Embryonic facial prominence (tissue), 1 donor: ENCODE data around the gene TRIM26.

ENCODE experiments used
- DNase-seq: peaks from one replicate; pipeline ENCODE4 v3.0.0-alpha.2; 2016; ENCODE audit errors: extremely low spot score

The TRIM26 gene

DNA sequence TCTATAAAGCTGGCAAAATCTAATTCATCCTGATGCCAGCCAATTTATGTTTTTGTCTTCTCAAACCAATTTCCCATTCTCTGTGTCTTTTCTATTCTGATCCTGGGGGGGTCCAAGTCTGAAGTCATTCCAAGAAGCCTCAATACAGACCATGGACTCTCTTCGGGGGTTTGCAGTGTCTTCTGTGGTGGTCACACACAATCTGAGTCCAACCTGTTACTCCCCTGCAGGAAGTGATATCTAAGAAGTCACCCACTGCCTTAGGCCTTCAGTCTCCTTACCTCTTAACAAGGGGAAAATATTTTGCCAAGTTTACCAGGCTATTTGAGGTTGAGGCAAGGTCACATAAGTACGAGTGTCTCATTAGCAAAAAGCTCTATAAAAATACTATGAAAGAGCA, 1.9 kb downstream of the TRIM26 start:
- no peak for DNase-seq

DNA sequence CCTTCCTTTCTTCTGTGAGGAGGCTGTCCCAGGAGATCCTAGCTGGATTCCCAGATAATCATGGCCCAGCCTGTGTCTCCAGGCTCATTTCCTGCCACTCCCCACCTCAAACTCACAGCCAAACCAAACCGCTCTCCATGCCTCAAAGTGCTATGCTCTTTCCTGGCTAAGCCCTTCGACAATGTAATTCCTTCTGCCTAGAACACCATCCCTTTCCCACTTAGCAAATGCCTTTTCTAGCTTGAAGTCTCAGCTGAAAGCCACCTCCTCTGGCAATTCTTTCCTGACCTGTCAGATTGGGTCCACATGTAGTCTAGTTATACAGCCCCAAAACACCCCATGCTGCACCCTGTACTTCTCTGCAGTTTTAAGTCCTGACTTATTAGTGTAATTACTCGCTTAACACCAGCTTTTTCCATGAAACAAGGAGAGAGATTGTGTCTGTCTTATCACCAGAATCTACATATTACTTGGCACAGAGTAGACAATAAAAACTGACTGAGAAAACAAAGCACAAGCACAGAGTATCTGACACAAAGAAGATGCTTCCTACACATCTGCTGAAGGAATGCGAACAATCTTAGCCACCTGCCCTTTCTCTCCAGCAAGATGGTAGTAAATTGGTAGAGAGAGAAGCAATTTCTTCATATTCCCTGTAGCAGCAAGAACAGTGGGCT, 5.4 kb downstream of the TRIM26 start:
- no peak for DNase-seq

DNA sequence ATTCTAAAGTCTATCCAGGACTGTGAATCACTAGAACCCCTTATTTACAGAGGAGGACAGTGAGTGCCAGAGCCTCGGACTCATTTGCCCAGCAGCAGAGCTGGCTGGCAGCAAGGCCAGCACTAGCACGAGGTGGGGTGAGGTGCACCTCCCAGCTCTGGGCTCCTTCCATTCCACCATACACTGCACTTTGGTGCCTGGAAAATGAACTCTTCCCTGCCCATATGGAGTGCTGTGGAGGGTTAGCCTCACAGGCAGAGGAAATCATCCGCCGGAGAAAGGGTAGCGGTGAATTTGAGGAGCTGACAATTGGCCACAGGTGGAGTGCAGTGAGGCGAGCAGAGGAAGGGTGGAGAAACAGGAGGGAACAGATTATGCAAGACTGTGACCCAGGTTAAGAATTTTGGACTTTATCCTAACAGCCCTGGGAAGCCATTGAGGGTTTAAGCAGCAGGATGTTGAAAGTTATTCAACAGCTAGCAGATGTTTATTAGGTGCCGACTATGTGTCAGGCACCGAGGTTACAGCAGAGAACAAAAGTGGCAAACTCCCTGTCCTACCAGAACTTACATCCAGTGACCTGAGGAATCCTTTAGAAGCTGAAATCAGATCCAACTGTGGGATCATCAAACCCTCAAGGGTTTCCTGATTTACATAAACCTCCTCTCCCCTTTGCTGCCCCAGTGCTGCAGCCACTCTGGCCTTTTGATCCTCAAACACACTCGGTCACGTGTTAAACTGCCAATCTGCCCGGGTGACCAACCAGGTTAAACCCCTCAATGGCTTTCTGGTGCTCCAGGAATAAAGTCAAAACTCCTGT, 6.2 kb downstream of the TRIM26 start:
- no peak for DNase-seq

DNA sequence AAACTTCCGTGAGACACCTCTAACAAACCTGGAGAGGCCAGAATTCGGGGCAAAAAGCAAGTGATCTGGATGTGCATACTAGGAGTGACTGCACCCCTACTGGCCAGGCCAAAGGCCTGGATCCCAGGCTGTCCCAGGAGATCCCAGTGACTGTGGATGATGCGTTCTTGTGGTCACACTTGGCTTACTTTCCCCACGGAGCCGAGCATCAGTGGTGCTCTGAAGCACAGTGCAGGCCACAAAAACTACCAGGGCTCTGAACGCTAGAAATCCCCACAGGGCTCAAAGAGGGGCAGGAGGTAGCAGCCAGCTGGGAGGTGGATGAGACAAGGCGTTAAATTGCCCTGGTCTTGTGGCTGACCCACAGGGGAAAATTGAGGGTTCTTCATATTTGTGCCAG, 7.1 kb downstream of the TRIM26 start:
- no peak for DNase-seq

DNA sequence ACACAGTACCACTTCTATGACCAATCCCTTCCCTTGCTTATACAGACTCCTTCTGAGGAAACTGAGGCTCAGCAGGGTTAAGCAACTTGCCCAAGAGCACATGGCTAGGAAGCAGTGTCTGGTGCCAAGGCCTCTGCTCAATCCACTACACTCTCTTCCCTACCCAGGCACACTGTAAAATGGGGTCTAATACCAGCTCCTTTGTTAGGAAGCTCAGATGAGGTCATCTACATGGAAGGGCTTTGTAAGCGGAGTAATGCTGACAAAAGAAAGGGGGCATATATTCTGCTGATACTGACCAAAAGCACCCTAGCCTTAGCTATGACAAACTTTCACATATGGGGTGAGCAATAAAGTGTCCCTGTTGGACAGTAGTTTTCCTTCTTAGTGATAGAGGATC, 9.1 kb downstream of the TRIM26 start:
- DNase-seq = no peak

DNA sequence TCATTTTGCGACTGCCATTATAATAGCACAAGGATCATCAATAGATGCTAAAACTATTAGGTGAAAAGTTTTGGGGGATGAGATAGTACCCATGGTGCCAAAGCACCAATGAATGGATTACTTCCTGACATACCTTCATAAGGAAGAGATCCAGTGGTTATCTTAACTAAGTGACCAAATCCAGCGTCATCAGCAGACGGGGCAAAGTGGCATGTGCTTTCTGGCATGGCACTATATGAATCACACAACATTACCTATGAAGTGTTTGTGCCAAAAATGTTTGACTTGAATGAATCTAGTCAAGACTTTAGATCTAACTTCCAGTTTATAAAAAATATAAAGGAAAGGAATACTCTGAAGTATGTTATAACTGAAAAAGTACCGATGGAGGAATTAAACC, 10.8 kb downstream of the TRIM26 start:
- no peak for DNase-seq

DNA sequence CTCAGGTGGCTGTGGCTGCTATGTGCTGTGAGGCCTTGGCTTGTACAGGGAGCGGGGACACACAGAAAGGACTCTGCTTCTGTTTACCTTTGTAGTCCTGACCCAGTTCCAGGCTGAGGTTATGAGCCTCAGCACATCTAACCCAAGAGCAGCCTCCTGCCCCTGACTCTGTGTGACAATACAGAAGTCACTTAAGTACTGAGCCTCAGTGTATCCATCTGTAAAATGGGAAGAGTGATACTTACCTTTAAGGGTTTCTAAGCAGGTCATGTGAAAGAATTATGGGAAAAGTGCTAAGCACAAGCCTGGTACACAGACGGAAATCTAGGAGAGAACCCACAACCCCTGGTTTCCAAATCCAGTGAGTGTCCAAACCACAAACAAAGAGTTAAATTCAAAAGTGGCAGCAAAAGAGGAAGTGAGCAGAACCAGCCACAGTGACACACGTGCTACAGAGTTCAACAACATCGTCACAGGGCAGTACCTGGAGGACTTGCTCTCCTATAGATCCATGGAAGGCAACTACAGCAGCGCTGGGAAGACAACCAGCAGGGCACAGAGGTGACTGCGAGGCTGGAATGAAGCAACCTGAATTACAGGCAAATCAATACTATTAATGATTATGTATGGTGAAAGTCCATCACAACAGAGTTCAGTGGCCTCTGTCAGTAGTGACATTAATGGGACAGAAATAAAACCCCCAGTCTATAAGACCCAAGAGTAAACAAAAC, 12.5 kb downstream of the TRIM26 start:
- DNase-seq = no peak

DNA sequence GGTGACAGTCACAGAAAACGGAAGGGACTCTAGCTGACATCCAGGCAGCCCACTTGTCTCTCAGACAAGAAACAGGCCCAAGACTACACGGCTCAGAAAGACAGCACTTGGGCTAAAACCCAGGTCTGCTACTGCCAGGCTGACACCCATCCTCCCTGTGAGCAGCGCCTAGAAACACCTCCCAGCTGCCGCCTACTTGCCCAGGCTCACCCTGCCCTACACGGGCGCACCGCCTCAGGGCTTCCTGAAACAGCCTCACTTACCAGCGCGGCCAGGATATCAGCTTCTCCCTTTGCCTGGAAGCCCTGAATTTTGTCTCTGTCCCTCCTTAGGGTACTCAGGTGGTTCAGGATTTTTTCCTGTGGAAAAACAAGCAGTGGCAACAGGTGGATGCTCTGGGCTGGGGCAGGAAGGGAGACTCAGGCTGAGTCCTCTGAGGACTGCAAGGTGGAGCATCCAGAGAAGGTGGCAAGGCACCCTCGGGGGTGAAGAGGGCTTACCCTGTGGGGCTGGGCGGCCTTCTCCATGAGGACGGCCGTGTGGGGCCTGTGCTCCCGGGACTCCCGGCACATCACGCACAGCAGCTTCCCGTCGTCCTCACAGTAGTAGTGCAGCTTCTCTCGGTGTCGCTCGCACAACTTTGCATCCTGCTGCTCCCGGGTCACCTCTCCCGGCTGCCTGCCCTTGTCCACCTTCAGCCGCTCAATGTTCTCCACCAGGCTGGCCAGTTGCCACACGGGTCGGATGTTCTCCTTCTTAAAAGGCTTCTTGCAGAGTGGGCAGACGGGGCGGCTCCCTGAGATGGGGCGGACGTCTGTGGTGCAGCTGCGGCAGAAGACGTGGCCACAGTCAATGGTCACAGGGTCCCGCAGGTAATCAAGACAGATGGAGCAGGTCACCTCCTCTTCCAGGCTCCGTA, 14.8 kb downstream of the TRIM26 start:
- DNase-seq = no peak

DNA sequence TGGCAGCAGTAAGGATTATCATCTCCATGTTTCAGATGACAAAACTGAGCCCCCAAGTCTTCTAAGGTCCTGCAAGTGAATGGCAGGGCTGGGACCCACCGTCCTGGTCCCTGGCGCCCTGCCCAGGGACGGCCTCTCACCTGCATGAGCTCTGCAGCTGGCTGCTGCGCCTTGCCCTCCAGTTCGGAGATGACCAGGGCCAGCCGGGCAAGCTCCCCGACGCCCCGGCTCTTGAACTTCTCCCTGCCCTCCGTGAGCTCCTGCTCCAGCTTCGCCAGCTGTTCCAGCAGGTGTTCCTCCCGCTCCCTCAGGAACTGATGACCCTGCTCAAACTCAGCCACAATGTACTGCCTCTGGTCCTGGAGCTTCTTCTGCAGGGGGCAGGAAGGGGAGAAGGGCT, 16.8 kb downstream of the TRIM26 start:
- no peak for DNase-seq

DNA sequence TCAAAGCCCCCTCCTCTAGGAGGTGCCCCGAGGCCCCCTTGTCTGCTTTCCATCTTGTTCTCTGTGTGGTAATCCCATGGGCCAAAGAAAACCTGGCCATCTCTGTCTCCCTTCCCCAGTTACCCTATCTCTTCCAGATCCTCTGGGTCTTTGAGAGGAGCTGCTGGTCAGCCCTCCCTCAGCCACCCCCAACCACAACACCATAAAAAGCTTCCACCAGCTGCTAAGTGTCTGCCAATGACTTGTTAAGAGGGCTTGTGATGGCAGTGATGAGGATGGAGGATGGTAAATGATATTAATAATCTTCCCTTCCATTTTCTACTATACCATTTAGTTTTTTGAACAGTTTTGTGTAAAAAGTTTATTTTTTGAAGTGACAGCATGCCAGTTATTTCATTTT, 17.3 kb downstream of the TRIM26 start:
- DNase-seq = no peak

DNA sequence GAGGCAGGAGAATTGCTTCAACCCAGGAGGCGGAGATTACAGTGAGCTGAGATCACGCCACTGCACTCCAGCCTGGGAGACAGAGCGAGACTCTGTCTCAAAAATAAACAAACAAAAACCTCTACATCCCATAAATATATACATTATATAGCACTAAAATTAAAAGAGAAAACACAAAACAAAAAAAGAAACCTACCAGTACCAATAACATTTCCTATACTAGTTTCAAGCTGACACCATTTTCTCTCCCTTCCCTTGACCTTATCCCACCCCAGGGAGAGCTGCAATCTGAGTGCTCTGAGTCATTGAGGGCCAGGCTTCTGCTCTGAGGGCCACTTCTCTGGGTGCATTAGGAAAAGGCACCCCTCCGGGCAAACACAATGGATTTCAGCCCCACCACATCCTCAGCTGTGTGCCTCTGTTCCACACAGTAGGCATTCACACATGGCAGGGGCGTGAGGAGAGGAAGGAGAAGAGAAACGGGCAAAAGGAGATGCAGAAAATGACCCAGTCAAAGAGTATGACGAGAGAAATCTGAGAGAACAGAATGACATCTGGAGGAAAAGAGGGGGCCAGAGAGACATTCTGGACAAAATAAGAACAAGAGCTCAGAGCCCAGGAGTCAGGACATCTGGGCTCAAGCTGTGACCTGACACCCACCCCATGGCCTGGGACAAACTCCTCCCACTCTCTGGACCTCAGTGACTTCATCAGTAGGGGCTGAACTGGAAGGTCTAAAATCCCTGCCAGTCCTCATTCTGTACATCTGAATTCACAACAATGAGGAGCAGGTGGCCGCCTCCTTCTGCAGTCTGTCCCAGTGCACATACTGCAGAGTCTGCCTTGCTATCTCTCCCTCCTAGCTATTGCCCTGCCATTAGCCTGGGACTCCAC, 18.2 kb downstream of the TRIM26 start:
- no peak for DNase-seq

DNA sequence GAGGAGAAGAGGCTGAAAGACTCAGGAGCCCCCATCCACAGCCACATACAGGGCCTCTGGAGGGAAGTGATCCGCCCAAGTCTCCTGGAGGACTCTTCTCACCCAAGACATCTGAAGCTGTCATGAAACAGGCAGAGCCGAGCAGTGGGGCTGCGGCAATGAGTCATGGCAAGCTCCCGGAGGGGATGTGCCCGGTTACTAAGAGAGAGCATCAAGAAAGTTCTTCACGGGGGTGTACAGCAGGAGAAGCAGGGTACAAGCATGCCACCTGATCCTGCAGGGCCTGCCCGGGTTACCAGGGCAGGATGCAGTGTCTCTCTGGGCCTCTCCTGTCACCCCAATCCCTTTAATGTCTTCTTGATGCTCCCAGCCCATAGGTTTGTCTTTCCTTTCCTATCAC, 21.1 kb downstream of the TRIM26 start:
- no peak for DNase-seq

DNA sequence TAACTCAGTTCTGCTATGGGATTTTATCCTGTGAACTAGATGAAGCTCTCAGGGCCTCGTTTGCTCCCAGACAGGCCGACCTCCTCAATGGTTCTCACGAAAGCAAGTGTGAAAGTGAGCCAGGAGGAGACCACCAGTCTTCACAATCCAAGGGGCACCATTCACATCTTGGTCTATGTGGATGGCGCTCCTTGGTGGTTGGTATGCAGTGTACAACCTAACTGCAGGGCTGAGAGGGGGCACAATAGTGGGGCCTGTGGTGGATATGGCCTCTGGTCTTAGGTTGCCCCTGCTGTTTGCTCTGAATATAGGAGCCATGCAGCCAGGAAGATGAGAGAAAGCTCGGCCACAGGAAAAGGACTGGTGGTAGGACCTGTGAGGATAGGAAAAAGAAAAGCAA, 24.7 kb downstream of the TRIM26 start:
- no peak for DNase-seq

DNA sequence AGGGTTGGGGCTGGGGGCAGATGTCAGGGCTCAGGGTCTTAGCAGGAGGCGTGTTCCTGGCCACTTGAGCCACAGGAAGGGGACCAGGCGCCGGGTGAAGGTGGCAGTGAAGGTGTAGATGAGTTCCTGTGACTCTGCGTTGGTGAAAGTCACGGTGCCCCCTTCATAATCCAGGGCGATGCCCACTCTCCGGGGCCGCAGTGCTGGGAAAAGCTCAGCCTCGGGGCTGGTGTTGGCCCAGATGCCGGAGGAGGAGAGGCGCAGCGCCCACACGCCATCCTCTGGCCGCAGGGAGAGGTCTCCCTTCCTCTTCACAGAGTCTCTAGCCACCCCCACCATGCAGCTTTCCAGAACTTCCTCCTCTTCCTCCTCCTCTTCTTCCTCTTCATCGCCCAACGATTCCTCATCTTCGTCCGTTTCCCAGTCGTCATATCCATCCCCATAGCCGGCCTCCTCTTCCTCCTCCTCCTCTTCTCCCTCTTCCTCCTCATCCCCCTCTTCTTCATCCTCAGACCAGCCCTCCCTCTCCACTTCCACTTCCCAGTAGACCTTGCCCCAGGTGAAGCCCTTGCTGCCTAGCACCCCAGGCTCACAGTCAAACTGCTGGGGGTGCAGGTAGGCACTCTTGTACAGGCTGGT, 27.2 kb downstream of the TRIM26 start:
- no peak for DNase-seq

DNA sequence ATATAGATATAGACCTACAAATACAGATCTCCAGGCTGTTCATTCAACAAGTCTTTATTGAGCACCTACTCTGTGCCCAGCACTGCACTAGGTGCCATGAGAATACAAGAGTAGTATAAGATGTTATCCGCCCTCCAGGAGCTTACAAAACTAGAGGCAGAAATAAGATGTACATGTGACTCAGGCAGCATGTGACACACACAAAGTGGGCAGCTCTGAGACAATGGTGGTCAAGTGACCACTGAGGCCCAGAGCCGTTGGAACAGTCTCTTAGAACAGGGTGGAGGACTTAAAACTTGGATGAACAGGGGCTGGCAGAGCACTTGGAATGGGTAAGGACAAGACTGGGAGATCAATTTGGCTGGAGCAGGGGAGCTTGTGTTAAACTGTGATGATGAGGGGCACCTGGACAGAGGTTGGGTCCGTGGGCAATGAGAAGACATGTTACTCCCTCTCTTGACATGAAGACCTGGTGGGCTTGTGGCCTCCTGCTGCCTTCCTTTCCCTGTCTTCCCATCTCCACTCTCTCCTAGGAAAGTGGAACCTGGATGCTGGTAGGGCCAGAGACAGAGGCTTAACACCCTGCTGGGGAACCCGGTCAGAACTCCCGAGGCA, 28.7 kb downstream of the TRIM26 start:
- DNase-seq = no peak

DNA sequence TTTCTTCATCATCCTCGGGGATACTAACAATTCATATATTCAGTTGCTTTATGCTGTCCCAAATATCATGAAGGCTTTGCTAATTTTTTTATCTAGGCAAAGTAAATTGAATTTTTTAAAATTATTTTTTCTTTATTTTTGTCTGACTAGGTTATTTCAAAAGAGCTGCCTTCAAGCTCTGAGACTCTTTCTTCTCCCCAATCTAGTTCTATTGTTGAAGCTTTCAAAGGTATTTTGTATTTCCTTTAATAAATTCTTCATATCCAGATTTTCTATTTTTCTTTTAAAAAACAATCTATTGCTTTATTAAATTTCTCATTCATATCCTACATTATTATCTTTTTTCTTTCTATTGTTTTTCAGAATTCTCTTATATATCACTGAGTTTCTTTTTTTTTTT, 33.1 kb downstream of the TRIM26 start:
- DNase-seq = no peak

DNA sequence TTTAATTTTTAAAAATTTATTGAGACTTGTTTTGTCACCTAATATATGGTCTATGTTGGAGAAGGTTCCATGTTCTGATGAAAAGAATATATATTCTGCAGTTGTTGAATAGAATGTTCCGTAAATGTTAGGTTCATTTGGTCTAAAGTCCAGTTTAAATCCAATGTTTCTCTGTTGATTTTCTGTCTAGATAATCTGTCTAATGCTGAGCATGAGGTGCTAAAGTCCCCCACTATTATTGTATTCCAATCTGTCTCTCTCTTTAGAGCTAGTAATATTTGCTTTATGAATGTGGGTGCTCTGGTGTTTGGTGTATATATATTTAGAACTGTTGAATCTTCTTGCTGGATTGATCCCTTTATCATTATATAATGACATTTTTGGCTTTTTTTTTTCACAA, 34.4 kb downstream of the TRIM26 start:
- no peak for DNase-seq

DNA sequence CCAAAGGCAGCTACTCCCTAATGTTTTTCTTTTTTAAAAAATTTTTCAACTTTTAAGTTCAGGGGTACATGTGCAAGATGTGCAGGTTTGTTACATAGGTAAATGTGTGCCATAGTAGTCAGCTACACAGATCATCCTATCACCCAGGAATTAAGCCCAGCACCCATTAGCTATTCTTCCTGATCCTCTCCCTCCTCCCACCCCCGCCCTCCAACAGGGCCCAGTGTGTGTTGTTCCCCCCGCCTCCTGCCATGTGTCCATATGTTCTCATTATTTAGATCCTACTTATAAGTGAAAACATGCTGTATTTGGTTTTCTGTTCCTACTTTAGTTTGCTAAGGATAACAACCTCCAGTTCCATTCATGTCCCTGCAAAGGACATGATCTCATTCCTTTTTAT, 37.4 kb downstream of the TRIM26 start:
- no peak for DNase-seq

DNA sequence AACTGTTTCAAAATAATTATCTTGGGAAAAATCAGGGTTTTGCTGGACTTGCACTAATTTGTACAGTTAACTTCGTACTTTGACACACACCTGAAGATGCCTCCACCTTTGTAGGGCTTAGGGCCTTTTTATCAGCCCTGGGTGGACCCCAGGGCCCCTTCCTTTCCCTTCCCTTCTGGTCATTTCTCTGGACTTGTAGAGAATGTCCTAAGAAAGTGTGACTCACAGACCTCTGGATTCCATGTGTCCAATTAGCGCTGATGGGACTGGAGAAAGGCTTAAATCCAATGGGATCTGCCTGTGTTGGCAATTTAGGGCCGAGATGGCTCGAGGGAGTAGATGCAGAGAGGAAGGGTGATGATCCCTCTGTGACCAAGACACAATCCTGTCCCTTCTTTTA, 40.5 kb downstream of the TRIM26 start:
- no peak for DNase-seq
